ENCODE results near the gene RNF181. TPM values are rescaled to one million over a fixed set of nuclear protein-coding genes. Genes with fewer than 3 reads are reported as not detected.

RNF181 gene
- total and polyA plus RNA-seq, 2 of the 8 experiments (the other 6 are each of a cell fraction or from before 2014, with no cell fraction given): 97.2 to 514 TPM

- TF ChIP-seq MAX (IDR thresholded peaks at IDR 0.05) (no peak), RNF2 (IDR thresholded peaks at IDR 0.05; ENCODE audit: borderline replicate concordance, low read depth, low read length, missing control alignments, poor library complexity, severe bottlenecking) (no peak), TAF7 (optimal IDR thresholded peaks at IDR 0.05; ENCODE audit: borderline replicate concordance, low read depth, low read length) (no peak), NANOG (IDR thresholded peaks at IDR 0.05; ENCODE audit: insufficient read depth, low read depth, low read length, poor library complexity, severe bottlenecking) (no peak), RXRA (IDR thresholded peaks at IDR 0.05; ENCODE audit: insufficient read depth, low read depth, low read length) (no peak), EP300 (IDR thresholded peaks at IDR 0.05; ENCODE audit: borderline replicate concordance in 1 of 2, low read depth in 2 of 2, low read length in 2 of 2) (no peak), FOSL1 (IDR thresholded peaks at IDR 0.05; ENCODE audit: insufficient read depth, low read depth, low read length) (no peak), YY1 (IDR thresholded peaks at IDR 0.05; ENCODE audit: low read depth, low read length) (no peak), RFX5 (IDR thresholded peaks at IDR 0.05; ENCODE audit: borderline replicate concordance, low read depth, low read length) (no peak), POLR2A (IDR thresholded peaks at IDR 0.05; ENCODE audit: control extremely low read depth in 1 of 2, low read depth in 2 of 2, low read length in 2 of 2) (no peak)
These were observed 15.7 kb downstream of the RNF181 start (continued) for GRCh38 chr2:85611217-85611704.

Measured in H1 (cell line).